ENCODE results near the gene KRT222.

The KRT222 gene

DNA sequence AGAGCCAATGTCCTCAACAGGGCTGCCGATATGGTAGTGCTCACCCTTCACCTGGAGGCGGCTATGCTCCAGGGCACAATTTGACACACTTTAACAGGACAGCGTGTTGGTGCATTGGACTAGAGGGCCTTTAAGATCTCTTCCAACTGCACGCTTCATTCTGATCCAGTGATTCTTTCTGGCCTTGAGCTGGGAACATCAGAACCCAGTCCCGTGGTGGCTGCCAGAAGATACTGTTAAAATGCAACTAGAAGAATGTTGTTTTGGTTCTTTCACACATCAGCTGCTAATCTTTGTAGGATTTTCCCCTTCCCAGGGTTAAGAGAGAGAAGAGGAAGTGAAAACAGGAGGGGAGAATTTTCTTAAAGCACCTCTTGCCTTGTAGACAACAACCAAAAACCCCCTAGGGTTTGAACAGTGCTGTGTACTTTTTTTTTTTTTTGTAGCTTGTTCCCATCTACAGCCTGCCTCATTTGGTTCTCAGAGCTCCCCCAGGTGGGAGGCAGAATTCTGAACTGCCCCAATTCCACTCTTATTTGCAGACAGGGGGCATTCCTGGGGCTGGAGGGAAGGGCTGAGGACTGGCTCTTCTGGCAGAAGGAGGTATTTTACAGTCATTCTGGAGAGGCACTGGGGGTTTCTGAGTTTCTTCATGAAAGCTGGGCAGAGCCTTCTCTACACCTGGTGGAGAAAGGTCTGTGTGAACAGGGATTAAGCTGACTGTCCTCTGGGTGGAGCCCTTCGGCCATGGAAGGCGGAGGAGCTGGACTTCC is 49.7 kb downstream of the KRT222 start:
- DNase-seq (ENCODE audit: low read depth): no peak

DNA sequence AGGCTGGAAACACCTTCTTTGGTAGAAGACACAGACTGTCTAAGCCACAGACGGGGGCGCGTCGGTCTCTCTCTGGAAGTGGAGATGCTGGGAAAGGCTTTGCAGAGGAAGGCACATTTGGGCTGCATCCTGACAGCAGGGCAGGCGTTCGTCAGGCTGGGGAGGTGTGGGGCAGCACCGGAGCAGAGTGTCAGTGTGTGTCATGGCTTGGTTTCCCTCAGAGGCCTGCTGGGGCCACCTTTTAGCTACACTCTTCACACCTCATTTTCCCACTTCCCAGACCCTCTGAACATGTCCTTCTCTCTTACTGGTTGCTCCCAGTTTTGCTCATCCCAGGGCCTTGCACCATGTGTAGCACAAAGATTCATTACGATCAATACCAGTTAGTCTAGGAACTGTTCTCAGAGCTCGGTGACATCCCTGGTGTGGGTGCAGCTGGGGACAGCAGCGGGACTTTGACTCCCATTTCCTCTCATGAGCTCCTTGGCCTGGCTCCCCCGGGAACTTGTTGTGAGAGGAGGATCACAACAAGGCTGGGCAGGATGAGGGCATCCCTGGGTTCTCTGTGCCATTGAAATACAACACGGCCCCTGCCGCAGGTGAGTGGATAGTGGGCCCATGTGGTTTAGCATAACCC is 50.4 kb downstream of the KRT222 start:
- DNase-seq (ENCODE audit: low read depth): no peak

DNA sequence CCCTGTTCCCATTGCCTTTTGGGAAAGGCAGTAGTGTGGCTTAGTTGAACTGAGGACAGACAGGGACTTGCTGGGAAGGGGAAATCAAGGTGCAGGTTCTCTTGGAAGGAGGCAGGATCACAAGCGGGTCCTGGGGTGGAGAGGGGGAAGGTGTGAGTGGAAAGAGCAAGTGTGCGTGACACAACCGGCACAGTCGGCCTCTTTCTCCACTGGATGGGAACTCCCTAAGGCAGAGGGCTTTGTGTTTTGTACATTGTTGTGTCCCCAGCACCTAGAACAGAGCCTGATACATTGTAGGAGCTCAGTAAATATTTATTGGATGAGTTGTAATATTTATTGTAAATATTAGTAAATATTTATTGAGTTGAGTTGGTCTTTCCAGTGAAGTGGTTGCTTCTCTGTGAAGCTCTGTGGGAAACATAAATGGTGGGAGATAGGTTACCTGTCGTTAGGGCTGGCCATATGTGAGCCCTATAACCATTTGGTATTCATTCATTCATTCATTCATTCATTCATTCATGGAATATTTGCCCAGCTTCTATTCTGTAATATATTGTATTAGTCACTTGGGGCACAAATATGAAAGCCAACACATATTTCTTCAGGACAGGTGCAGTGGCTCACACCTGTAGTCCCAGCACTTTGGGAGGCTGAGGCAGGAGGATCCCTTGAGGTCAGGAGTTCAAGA is 51.4 kb downstream of the KRT222 start:
- no peak for DNase-seq (ENCODE audit: low read depth)

DNA sequence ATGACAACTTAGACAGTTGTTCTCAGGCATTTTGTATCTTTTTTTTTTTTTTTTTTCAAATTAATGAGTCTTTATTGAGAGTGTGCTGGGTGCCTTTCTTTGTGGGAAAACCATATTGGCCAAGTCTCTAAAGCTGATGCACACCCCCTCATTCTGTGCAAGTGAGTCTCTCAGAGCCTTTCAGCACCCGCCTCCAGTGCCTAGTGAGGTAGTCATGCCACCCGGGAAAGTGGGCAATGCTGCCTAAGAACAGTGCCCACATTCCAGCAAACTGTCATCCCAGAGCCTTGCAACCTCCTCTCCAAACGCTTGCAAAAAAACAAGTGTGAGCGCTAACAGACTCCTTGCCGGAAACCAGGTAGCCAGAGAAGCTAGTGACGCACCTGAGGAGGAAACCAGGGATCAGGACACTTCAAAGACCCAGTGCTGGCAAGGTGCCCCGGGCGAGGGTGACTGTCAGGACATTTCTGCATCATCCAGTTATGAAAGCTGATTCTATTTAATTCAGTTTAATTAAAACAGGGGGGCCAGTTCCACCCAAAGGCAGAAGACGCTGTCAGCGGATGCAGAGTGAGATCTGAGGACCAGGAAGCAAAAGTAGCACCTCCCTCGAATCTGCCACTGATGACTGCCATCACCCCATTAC is 52.3 kb downstream of the KRT222 start:
- no peak for DNase-seq (ENCODE audit: low read depth)

DNA sequence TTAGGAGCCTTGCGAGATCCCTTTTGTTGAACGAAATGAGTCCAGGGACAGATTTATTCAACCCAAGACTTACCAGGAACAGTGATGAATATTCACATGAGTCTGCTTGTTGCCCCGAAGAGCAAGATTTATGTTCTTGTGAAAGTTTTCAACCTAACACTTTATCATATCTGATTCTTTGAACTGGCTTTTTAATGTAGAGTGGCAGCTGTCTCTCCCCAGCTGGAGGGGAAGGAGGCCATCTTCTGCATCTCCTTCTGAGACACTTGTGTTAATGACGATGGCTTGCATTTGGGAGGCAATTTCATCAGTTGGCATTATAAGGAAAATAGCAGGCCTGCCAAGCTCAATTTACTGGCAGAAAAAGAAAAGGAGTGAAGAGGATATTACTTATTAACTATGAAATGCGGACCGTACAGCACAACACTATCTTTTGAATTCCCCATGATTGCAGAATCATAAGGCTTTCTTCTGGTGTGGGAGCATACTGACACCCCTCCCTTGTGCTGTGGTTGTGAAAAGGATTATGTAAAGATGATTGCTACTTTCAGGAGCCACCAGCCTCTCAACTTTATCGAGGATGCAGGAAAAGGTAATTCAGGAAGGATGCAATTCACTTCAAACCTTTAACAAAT is 53.0 kb downstream of the KRT222 start:
- DNase-seq (ENCODE audit: low read depth): no peak

DNA sequence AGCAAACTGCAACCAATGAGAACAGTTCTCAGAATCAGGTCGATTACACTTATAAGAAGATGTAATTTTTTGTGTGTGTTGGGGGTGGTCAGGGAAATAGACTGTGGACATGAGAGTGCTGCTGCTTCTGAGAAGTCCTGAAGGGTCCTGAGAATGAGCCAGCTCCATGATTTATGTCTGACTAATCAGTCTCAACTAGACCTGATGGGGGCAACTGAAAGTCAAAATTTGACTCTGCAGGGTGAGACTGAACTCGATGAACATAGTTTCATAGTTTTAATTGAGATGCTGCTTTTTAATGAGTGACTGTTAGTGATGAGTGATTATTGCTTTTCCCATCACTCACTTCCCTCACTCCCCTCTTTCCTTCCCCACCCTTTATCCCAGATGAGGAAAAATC is 54.6 kb downstream of the KRT222 start:
- DNase-seq (ENCODE audit: low read depth): no peak

DNA sequence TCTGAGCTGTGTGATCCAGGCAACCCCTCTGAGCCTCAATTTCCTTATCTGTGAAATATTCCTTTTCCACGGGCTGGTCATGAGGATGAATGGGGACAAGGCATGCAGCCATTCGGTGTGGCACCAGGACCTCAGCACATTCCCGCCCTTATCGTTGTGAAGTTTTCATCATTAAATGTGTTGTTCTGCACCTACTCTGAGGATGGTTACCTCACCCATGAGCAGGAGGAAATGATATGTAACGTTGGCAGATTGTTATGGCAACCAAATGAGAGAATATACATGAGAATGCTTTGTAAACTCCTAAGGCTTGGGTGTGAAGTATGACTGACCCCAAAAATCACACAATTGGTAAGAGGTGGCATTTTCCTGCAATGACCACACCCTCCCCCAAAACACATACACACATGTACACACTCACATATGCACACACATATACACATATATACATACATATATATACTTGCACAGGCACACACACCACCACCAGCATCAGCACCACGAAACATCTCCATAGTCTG is 56.9 kb downstream of the KRT222 start:
- no peak for DNase-seq (ENCODE audit: low read depth)

DNA sequence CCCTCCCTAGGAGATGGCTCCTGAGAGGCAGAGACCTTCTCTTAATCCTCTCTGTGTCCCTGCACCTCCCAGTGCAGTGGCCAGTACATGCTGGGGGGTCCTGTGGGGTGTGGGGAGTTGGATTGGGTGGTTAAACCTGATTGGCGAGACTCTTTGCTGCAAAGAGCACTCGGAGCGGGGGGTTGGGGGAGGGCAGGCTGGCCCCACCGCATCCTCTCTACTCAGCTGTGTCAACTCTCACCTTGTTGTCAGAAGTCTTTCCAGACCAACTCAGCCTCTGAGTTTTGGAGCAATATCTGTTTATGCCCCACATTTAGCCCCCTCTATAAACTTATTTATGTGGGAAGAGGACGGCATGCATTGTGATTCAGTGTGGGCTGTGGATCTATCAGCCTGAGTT is 57.3 kb downstream of the KRT222 start:
- no peak for DNase-seq (ENCODE audit: low read depth)

DNA sequence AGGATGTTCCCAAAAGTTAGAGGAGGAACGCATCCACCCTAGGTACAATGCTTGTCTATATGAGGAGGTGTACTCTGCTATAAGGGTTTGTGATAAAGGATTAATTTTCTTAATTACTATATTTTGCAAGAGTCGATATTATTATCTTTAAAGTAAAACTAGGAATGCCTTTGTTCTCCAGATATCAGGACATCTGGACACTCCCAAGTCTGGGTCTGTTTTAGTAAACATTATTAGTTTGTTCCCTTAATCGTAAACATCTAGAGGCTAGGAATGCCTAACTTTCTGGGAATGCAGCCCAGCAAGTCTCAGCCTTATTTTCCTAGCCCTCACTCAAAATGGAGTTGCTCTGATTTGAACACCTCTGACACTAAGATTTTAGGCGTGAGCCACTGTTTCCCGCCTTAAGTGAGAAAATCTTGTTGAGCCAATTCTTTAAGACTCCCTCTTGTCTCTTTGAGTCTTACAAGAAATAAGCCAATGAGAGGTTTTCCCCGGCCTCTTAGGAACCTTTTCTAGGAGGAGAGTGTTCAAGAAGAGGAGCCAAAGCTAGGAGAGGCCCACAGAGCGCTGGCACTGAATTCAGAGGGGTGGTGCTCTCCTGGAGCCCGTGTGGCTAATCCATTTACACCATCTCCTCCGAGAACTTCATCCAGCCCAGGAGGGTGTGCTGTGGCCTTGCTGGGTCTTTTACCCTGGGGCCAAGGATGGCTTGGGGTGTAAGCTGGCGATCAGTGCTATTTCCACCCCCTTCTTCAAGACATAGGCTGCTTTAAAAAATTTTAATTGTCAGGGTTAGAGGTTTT is 58.2 kb downstream of the KRT222 start:
- DNase-seq (ENCODE audit: low read depth): no peak

DNA sequence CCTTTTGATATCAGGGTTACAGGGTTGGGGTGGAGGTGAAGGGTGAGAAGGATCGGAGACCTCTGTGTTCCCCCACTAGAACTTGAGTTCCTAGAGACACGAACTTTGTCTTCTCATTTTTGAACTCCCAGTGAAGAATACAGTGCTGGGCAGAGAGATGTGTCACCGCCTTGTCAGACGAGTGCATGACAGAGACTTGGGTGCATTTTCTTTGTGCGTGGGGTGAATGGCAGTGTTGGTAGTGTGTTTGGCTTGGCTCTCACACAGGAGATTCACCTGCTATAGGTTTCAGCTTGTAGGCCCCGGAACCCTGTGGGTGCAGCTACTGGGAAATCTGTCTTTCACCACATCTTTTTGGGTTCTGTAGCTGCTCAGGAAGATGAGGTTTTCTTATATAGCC is 59.7 kb downstream of the KRT222 start:
- DNase-seq (ENCODE audit: low read depth): no peak

All from stimulated activated CD8-positive, alpha-beta memory T cell treated with anti-CD3 and anti-CD28 coated beads, Interleukin-15, amount 100 ng/mL, for 24 hours (primary cell).